HG03342 (cell line): Measurements from ENCODE around the gene MTUS2.
A peak's percentile ranks its signal among the peaks of the same experiment; 100 is the strongest.

Source experiments
- ATAC-seq: cut with Tn5 transposase; IDR thresholded peaks from one replicate; pipeline ENCODE4 v1.9.1; 2021; ENCODE audit warnings: mild to moderate bottlenecking, moderate library complexity; ENCODE audit not compliant: unreplicated experiment

Gene MTUS2

DNA sequence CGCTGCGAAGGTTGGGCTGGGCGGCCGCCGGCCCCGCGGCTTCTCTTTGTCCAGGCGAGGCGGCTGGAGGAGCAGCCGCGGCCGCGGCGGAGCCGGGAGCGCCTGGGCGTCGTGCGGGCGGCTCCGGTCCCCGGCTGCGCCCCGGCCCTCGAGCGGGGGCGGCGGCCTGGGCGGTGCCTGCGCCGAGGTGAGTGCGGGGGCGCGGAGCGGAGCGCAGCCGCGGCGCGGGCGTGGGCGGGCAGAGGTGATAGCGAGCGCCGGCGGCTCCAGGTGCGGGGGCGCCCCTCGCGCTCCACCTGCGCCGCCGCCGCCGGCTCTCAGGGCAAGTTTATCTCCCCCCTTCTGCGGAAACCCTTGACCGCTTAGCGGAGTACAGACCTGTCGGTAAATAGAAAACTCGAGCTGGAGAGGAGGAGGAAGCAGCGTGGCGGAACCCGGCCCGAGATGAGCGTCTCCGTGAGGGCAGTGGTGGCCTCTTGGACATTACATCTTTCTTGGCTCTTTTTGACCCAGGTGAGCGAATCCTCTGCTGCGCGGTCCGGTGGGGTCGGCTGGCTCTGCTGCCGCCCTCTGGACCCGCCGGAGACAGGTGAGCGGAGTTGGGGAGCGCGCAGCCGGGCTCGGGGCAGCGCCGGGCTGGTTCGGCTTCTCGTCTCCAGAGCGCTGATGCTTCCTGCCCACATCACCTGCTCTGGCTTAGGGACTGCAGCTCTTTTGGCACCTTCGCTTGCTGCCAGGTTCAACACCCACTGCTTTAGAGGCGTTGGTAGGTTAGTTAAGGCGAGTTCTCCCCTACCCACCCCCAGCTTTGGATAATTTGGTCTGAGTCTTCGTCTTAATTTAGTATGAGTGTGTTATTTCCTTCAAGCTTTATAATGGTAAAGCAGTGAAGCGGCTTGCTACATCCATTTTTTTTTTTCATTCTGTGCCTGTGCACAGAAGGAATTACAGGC is at the start of gene MTUS2:
TSS of gene MTUS2 (plus strand) at position 241 of the 953 bp plus-strand sequence.
- ATAC-seq, result peak; percentile 29

GRCh38 chr13:28778308-28779215 is 41.6 kb upstream of the MTUS2 start:
- ATAC-seq, result no peak

DNA sequence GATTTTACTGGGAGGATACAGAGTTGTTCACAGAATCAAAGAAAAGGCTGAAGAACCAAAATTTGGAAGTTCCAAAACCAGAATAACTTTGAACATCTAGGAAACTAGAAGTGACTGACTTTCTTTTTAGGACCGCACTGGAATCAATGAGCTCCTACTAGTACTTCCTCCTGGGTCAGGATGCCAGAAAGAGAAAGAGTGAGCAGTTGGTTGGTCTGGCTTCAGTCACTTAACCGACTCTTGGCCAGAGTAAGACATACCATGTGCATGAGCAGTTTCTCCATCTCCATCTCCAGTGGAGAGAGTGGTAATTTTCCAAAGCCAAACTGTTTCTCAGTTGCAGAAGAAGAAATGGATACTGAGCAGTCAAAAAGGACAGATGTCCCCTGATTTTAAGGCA is 27.1 kb upstream of the MTUS2 start:
- ATAC-seq, result no peak

- ATAC-seq, result no peak
Observed at GRCh38 chr13:28794396-28794795, 25.7 kb upstream of the MTUS2 start.

- no peak for ATAC-seq
Observed at GRCh38 chr13:28796938-28797257, 23.2 kb upstream of the MTUS2 start.

DNA sequence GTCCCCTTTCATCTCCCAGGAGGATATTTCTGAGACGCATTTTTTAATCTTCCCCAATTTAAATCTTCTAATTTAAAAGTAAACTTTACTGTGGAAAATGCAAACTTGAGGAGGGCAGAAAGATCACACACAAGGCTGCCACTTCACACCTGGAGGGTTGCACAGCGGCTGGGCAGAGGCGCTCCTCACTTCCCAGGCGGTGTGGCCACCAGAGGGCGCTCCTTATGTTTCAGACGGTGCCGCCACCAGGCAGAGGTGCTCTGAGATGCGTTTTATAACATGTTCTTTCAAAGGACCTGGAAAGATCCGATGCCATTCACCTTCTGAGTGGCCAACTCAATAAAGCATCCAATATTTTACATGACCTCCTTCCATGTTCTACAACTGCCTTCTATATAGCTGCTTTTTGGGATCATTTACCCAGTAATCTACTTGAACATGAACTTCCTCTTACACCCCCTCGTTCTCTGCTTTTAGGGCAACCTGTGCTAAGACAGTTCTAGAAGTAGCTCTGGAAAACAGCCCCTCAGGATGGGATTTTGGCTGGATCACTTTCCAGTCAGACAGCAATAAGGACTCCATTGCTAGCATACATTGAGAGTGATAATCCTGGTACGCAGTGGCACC is 14.8 kb upstream of the MTUS2 start:
- ATAC-seq, result no peak

DNA sequence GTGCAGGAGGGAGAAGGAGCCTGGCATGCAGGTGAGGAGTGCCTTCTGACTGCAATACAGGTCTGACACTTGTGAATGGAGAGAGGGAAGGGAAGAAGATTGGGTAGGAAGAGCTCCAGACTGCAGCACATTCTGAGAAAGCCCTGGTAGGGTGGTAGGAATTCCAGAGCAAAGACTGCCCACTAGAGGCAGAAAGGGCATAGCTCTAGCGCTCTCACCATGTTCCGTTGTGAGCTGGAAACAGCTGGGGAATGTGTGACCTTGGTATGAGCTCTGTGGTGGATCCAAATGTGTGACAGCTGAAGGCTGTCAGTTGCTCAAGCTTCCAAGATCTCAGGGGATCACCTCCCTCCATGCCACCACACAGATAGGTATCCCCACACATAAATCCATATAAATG is 2.9 kb upstream of the MTUS2 start:
- ATAC-seq, result no peak

- no peak for ATAC-seq
Observed at GRCh38 chr13:28819046-28819730, 951 bp upstream of the MTUS2 start.

GRCh38 chr13:28819735-28820098 is 422 bp upstream of the MTUS2 start:
- ATAC-seq, result peak; percentile 42

GRCh38 chr13:28822151-28822550 is 2.0 kb downstream of the MTUS2 start:
- ATAC-seq, result no peak

DNA sequence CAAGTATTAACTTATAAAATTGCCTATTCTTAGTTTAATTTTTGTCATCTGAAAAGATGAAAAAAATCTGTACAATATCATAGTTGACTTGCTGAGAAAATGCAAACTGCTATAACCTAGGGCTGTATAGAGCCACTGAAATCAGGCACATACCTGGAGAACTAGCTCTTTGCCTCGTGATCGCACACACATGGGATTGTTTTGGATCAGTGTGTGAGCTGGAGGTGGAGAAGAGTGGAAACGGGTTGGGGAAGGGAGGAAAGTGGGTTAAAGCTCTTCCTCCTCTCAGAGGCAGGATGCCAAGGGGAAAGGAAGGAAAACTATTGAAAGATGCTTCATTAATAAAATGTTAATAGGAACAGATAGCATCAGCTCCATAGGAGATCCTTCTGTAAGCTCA is 2.7 kb downstream of the MTUS2 start:
- no peak for ATAC-seq

GRCh38 chr13:28825379-28825778 is 5.2 kb downstream of the MTUS2 start:
- no peak for ATAC-seq

DNA sequence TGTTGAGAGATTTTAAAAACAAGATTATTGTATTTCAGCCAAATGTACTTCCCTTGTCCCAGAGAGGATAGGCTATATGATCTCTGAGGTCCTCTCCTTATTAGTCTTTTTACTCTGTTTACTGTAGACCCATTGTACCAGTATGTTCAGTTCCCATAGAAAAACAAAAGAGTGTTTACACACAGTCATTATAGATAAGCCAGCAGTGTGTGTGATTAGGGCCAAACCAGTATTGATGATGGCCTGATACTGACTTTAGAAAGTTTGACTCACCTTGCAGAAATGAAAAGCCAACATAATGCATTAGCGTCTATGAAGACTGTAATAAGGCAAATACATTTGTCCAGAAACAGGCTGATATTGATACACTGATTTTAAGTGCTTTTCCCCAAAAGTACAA is 6.2 kb downstream of the MTUS2 start:
- ATAC-seq, result no peak

- no peak for ATAC-seq
Observed at GRCh38 chr13:28830580-28830979, 10.4 kb downstream of the MTUS2 start.

GRCh38 chr13:28831117-28831516 is 11.0 kb downstream of the MTUS2 start:
- ATAC-seq, result no peak

DNA sequence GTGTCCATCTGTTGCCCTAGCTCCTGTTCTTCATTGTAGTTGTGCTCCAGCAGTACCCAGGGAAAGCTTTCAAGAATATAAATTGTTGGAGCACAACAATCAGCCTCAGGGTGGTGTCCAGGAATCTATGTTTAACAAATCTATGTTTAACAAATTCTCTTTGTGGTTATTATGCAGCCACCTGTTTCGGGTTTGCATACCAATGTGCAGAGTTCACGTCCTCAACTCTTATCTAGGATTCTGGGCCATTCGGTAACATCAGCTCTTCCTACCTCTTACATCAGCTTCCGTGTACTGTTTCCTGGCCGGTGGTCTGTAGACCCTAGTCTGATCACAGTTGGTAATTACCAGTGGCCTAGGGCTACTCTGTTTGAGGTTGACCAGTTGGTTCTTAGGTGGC is 17.0 kb downstream of the MTUS2 start:
- no peak for ATAC-seq

DNA sequence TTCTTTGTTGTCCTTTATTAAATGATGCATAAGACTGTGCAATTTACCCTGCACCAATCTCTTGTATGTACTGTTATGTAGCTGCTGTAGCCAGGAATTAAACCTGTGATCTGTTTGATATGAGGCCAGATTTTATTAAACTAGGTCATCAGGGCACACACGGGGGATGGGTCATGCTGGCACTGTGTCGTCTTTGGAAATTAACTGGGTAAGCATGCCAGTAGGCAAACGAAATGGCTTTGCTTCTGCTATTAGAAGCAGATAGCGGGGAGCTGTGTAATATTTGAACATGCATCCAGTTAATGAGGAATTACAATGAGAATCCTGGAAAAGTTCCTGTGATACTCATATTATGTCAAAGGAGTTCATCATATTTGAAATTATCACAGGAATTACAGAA is 23.5 kb downstream of the MTUS2 start:
- ATAC-seq, result no peak

- ATAC-seq, result no peak
Observed at GRCh38 chr13:28849441-28849840, 29.3 kb downstream of the MTUS2 start.

- no peak for ATAC-seq
Observed at GRCh38 chr13:28850226-28850625, 30.1 kb downstream of the MTUS2 start.

DNA sequence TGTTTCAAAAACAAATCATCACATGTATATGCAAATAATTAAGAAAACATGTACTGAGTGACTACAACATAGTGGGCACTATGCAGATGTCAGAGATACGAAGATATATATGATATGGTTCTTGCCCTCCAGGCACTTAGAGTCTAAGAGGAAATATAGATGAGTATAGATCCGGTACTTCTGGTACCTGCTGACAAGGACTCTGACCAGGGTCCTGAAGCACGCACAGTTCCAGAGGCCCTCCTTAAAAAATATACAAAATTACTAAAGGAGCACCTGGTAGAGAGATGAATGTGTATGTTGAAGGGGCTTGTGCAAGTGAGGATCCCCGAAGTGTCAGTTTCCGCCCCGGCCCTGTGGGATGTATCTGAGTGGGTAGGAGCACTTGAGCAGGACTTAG is 31.3 kb downstream of the MTUS2 start:
- ATAC-seq, result no peak

GRCh38 chr13:28854657-28855056 is 34.5 kb downstream of the MTUS2 start:
- ATAC-seq, result no peak
